ENCODE data around the gene GABPB2.

- no peak for TF ChIP-seq POLR2A (IDR thresholded peaks at IDR 0.05; ENCODE audit: low read length)
- TF ChIP-seq RAD21 (conservative IDR thresholded peaks at IDR 0.05 in 1 of 2, IDR thresholded peaks at IDR 0.05 in 1 of 2) = no peak
These were observed 61.3 kb downstream of the GABPB2 start for GRCh38 chr1:151131701-151132334.

Data from A549 (cell line).